ENCODE measurements around the gene ACTMAP.

GRCh38 chr19:40697007-40697406, 53.3 kb downstream of the ACTMAP start:
- no peak for TF ChIP-seq CTCF (IDR thresholded peaks at IDR 0.05; ENCODE audit: poor library complexity)
- TF ChIP-seq EZH2 (IDR thresholded peaks at IDR 0.05; ENCODE audit: borderline replicate concordance), result no peak
- TF ChIP-seq EZH2phosphoT487 (IDR thresholded peaks at IDR 0.05; ENCODE audit: low read depth, severe bottlenecking, unreplicated experiment), result no peak
